Endothelial cell of umbilical vein (primary cell): ENCODE results near the gene CYP2C18. TPM values are rescaled to one million over a fixed set of nuclear protein-coding genes. Genes with fewer than 3 reads are reported as not detected.

Experiments used
- BruUV-seq: library from RNA; stranded (reverse); fragments of 400-500 nt; replicated peaks from 2 replicates; lab custom pipeline; 2021; lab: Mats Ljungman, UMichigan
- CTCF ChIA-PET: fragments of 300-600, 350-600 bp; sonication (Branson Sonifier 250); formaldehyde crosslinking; loops from one replicate; lab custom pipeline; 2021; ENCODE audit warnings: antibody characterized with exemption, inconsistent platforms; lab: Charles Lee
- POLR2A ChIA-PET: fragments of 300-600, 350-600 bp; sonication (Branson Sonifier 250); formaldehyde crosslinking; loops from one replicate; lab custom pipeline; 2021; ENCODE audit warnings: antibody characterized with exemption, inconsistent platforms; lab: Charles Lee
- DNase-seq: peaks from one replicate; pipeline ENCODE4 v3.0.0-alpha.2; 2011; ENCODE audit warnings: low read depth, low spot score
- FAIRE-seq: peaks from 2 replicates; lab custom pipeline; 2011; peaks lifted over from hg19 to GRCh38; lab: Jason Lieb, UNC
- H2AFZ ChIP-seq: 2 replicates; pipeline ENCODE4 v1.6.0; 2012; ENCODE audit warnings: low read depth, low read length, control low read depth, inconsistent platforms
- H3K27ac ChIP-seq: 2 replicates; pipeline ENCODE4 v1.5.1; 2011; ENCODE audit warnings: low read depth, mild to moderate bottlenecking, control low read depth, low read length, moderate library complexity; ENCODE audit not compliant: insufficient read depth
- H3K27me3 ChIP-seq, 2 experiments: 2 replicates each; pipeline versions ENCODE4 v1.6.0 to v1.6.1; 2011; ENCODE audit warnings: low read length in 2 of 2, mixed read lengths in 1 of 2; ENCODE audit not compliant: control insufficient read depth in 2 of 2, insufficient read depth in 2 of 2
- H3K36me3 ChIP-seq, 2 experiments: 2 replicates in 1 of 2; 3 replicates in 1 of 2; pipeline ENCODE4 v1.5.1; 2011; ENCODE audit warnings: low read length in 2 of 2, mild to moderate bottlenecking in 1 of 2, moderate library complexity in 1 of 2; ENCODE audit not compliant: control insufficient read depth in 2 of 2, insufficient read depth in 2 of 2; ENCODE audit errors: extremely low read depth in 1 of 2
- H3K4me1 ChIP-seq: 3 replicates; pipeline ENCODE4 v1.5.1; 2011; ENCODE audit warnings: mild to moderate bottlenecking, low read length; ENCODE audit not compliant: control insufficient read depth, insufficient read depth; ENCODE audit errors: extremely low read depth
- H3K4me2 ChIP-seq: 2 replicates; pipeline ENCODE4 v1.6.1; 2011; ENCODE audit warnings: low read length, control low read depth, mixed read lengths; ENCODE audit not compliant: insufficient read depth
- H3K4me3 ChIP-seq, 3 experiments: fragments of 200-600 bp in 1 of 3; sonication (generic), shearing (Covaris generic) in 1 of 3; replicated peaks in 1 of 3; 2 replicates each; pipeline ENCODE4 v1.5.1; 2011 to 2016; ENCODE audit warnings: control low read depth in 3 of 3, low read length in 3 of 3, mild to moderate bottlenecking in 2 of 3, inconsistent platforms in 1 of 3, low read depth in 1 of 3, moderate library complexity in 1 of 3; ENCODE audit not compliant: insufficient read depth in 1 of 3
- H3K79me2 ChIP-seq: 2 replicates; pipeline ENCODE4 v1.6.0; 2012; ENCODE audit warnings: low read length, inconsistent platforms; ENCODE audit not compliant: control insufficient read depth, insufficient read depth
- H3K9ac ChIP-seq: replicated peaks from 2 replicates; pipeline ENCODE3; 2011; ENCODE audit warnings: low read length, control low read depth; ENCODE audit not compliant: insufficient read depth; ENCODE audit errors: extremely low read depth
- H3K9me1 ChIP-seq: replicated peaks from 3 replicates; pipeline ENCODE4 v1.6.0; 2011; ENCODE audit warnings: mild to moderate bottlenecking, low read length; ENCODE audit not compliant: control insufficient read depth, insufficient read depth; ENCODE audit errors: extremely low read depth
- H3K9me3 ChIP-seq: replicated peaks from 2 replicates; pipeline ENCODE4 v1.5.1; 2012; ENCODE audit warnings: low read length, inconsistent platforms; ENCODE audit not compliant: control insufficient read depth, insufficient read depth
- H4K20me1 ChIP-seq: replicated peaks from 2 replicates; pipeline ENCODE3; 2011; ENCODE audit warnings: mild to moderate bottlenecking, low read length; ENCODE audit not compliant: control insufficient read depth, insufficient read depth; ENCODE audit errors: extremely low read depth
- EZH2 ChIP-seq: IDR thresholded peaks from 2 replicates; pipeline ENCODE4 v1.6.1; 2012; ENCODE audit warnings: borderline replicate concordance, low read depth, mild to moderate bottlenecking, moderate library complexity, low read length, inconsistent platforms; ENCODE audit not compliant: severe bottlenecking
- FOS ChIP-seq: IDR thresholded peaks from 2 replicates; pipeline ENCODE4 v1.6.1; 2011; ENCODE audit warnings: mild to moderate bottlenecking, low read length, moderate library complexity, borderline replicate concordance; ENCODE audit not compliant: insufficient read depth
- GATA2 ChIP-seq: IDR thresholded peaks from 2 replicates; pipeline ENCODE4 v1.7.0; 2011; ENCODE audit warnings: low read depth, mild to moderate bottlenecking, moderate library complexity, mixed read lengths, low read length; ENCODE audit not compliant: insufficient read length, insufficient read depth
- JUN ChIP-seq: IDR thresholded peaks from 2 replicates; pipeline ENCODE4 v1.6.1; 2011; ENCODE audit warnings: borderline replicate concordance, low read depth; ENCODE audit not compliant: insufficient read length, insufficient read depth
- MYC ChIP-seq: IDR thresholded peaks from one replicate; pipeline ENCODE4 v1.6.1; 2011; ENCODE audit warnings: mild to moderate bottlenecking, low read depth, low read length
- POLR2A ChIP-seq: IDR thresholded peaks from 2 replicates; pipeline ENCODE4 v1.6.1; 2012; ENCODE audit warnings: low read depth, mild to moderate bottlenecking, control low read depth, low read length
- dilution Hi-C: fragments of 300-500 bp; cut with MboI; formaldehyde crosslinking; loops from one replicate; pipeline ENCODE4 v1.15.0; 2019; ENCODE audit warnings: low sequenced_read_pairs; ENCODE audit not compliant: extremely low pct_ligation_motif_present
- intact Hi-C: fragments of 100-400 bp; cut with micrococcal nuclease; formaldehyde crosslinking; loops from one replicate; pipeline ENCODE4 v1.10.0; 2022
- polyA plus RNA-seq, 4 experiments: library from polyadenylated mRNA; depleted of rRNA in 3 of 4; stranded (reverse) in 3 of 4; unstranded in 1 of 4; fragments of >200 nt; gene quantifications; 2 replicates each; pipeline versions ENCODE4 v1.2.1 to v1.2.3, GENCODE V29; 2011 to 2012; ENCODE audit warnings: missing spikeins in 1 of 4
- total RNA-seq: library from RNA; stranded (reverse); gene quantifications from 2 replicates; pipeline ENCODE4 v1.2.3, GENCODE V29; 2021
- TF ChIP-seq, protein P1 (sequence below), 2 donors: IDR thresholded peaks; 1 replicate in 1 of 2; 2 replicates in 1 of 2; pipeline ENCODE4 v1.5.1; 2011; ENCODE audit warnings: low read length in 2 of 2, mild to moderate bottlenecking in 2 of 2, moderate library complexity in 2 of 2, control low read depth in 1 of 2, inconsistent platforms in 1 of 2, low read depth in 1 of 2; ENCODE audit not compliant: insufficient read depth in 1 of 2; ENCODE audit errors: extremely low read depth in 1 of 2
- TF ChIP-seq, protein P2 (sequence below): IDR thresholded peaks from 2 replicates; pipeline ENCODE4 v1.6.1; 2011; ENCODE audit not compliant: insufficient read depth, insufficient read length

Gene CYP2C18
- total and polyA plus RNA-seq, 2 donors (not counting 3 experiments of a cell fraction or from before 2014, with no cell fraction given), result not detected

GRCh38 chr10:94673614-94674321 lies 9.8 kb upstream of the CYP2C18 start:
- Histone ChIP-seq H4K20me1 (no peaks in the 10 kb centered on the region), H3K27ac (no peak overlapping the region), H3K9me1 (no peaks in the 10 kb centered on the region), H3K9ac (no peak overlapping the region), H3K4me2 (no peak overlapping the region), H2AFZ (no peak overlapping the region), H3K4me1 (no peaks in the 10 kb centered on the region), H3K79me2 (no peaks in the 10 kb centered on the region), H3K4me3 (no peak overlapping the region), H3K27me3 (no peaks in the 10 kb centered on the region), H3K9me3 (no peaks in the 10 kb centered on the region), H3K36me3 (no peaks in the 10 kb centered on the region)
- TF ChIP-seq, protein P1, sequence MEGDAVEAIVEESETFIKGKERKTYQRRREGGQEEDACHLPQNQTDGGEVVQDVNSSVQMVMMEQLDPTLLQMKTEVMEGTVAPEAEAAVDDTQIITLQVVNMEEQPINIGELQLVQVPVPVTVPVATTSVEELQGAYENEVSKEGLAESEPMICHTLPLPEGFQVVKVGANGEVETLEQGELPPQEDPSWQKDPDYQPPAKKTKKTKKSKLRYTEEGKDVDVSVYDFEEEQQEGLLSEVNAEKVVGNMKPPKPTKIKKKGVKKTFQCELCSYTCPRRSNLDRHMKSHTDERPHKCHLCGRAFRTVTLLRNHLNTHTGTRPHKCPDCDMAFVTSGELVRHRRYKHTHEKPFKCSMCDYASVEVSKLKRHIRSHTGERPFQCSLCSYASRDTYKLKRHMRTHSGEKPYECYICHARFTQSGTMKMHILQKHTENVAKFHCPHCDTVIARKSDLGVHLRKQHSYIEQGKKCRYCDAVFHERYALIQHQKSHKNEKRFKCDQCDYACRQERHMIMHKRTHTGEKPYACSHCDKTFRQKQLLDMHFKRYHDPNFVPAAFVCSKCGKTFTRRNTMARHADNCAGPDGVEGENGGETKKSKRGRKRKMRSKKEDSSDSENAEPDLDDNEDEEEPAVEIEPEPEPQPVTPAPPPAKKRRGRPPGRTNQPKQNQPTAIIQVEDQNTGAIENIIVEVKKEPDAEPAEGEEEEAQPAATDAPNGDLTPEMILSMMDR (IDR thresholded peaks at IDR 0.05; ENCODE audit: extremely low read depth in 1 of 2, insufficient read depth in 1 of 2, low read depth in 1 of 2, low read length in 2 of 2), result no peak
- TF ChIP-seq JUN, result peak; percentile 33
- TF ChIP-seq EZH2, result no peak
- TF ChIP-seq, protein P2, sequence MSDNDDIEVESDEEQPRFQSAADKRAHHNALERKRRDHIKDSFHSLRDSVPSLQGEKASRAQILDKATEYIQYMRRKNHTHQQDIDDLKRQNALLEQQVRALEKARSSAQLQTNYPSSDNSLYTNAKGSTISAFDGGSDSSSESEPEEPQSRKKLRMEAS, result no peak
- POLR2A ChIA-PET, result no interaction called here
- DNase-seq, result no peak
- CTCF ChIA-PET, result no interaction called here
- no peak for FAIRE-seq
- no TSS peak for BruUV-seq
- intact Hi-C loops, result no loop called here
- dilution Hi-C loops, result no loop called here

DNA sequence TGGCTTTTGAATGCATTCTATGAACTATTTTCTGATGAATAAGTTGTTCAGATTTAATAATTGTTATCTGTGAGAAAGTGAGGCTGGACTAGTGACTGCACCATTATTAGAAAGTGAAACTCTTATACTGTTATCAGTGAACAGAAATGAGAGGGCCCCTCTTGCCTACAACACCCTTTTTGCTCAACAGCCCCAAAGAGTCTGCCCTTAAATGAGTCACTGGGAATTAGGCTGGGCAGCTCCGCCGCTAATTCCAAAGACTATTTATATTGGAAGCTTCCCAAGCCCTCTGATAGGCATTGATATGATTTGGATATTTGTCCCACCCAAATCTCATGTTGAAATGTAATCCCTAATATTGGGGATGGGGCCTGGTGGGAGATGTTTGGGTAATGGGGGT lies 7.0 kb upstream of the CYP2C18 start:
- Histone ChIP-seq H3K27me3 (no peaks in the 10 kb centered on the region), H3K79me2 (no peaks in the 10 kb centered on the region), H3K9me1 (no peaks in the 10 kb centered on the region), H3K9me3 (no peaks in the 10 kb centered on the region), H3K4me3 (no peak overlapping the region), H2AFZ (no peak overlapping the region), H3K4me1 (no peaks in the 10 kb centered on the region), H4K20me1 (no peaks in the 10 kb centered on the region), H3K36me3 (no peaks in the 10 kb centered on the region), H3K9ac (no peak overlapping the region), H3K27ac (no peak overlapping the region), H3K4me2 (no peak overlapping the region)
- no peak for FAIRE-seq
- ChIA-PET CTCF (no interaction called here), POLR2A (no interaction called here)
- TF ChIP-seq GATA2, result no peak
- no peak for TF ChIP-seq MYC
- no peak for TF ChIP-seq POLR2A
- TF ChIP-seq JUN, result no peak
- no peak for TF ChIP-seq FOS
- TF ChIP-seq EZH2, result no peak
- TF ChIP-seq, protein P1 (IDR thresholded peaks at IDR 0.05; ENCODE audit: extremely low read depth in 1 of 2, insufficient read depth in 1 of 2, low read depth in 1 of 2, low read length in 2 of 2), result no peak
- intact Hi-C loops, result no loop called here
- no peak for DNase-seq
- dilution Hi-C loops, result no loop called here
- no TSS peak for BruUV-seq
